Body of pancreas (tissue), 4 donors: ENCODE results near the gene TEX30. TPM values are rescaled to one million over a fixed set of nuclear protein-coding genes. Genes with fewer than 3 reads are reported as not detected.

Source experiments
- ATAC-seq: fragments of 150-250 bp; one replicate; pipeline ENCODE4 v1.9.1; 2016
- DNase-seq, 4 donors: peaks; one replicate each; pipeline ENCODE4 v3.0.0-alpha.2; 2019
- H3K27ac ChIP-seq, 4 donors: fragments of 200-600 bp; sonication (generic); 1 replicate in 3 of 4; 2 replicates in 1 of 4; pipeline versions ENCODE4 v1.5.1 to v1.6.1; 2016 to 2019; ENCODE audit warnings: mild to moderate bottlenecking in 1 of 4, mixed read lengths in 1 of 4, moderate library complexity in 1 of 4
- H3K27me3 ChIP-seq, 2 donors: fragments of 200-600 bp; sonication (generic); one replicate each; pipeline ENCODE4 v1.6.0; 2016; ENCODE audit warnings: mild to moderate bottlenecking in 1 of 2
- H3K36me3 ChIP-seq, 2 donors: fragments of 200-600 bp; sonication (generic); replicated peaks in 1 of 2; 2 replicates each; pipeline ENCODE4 v1.5.1; 2016; ENCODE audit warnings: low read depth in 2 of 2; ENCODE audit not compliant: insufficient read depth in 1 of 2
- H3K4me1 ChIP-seq: fragments of 200-600 bp; sonication (generic); one replicate; pipeline ENCODE4 v1.6.0; 2016
- H3K4me3 ChIP-seq, 2 donors: fragments of 200-600 bp; sonication (generic); 1 replicate in 1 of 2; 2 replicates in 1 of 2; pipeline ENCODE4 v1.5.1; 2016 to 2019
- H3K9me3 ChIP-seq, 3 donors: fragments of 200-600 bp; sonication (generic); 1 replicate in 2 of 3; 2 replicates in 1 of 3; pipeline ENCODE4 v1.5.1; 2016
- CTCF ChIP-seq, 7 experiments: fragments of 450-650 bp in 4 of 7; fragments of 200-600 bp in 3 of 7; sonication (generic) in 3 of 7; IDR thresholded peaks; one replicate each; pipeline ENCODE4 v1.5.1; 2016 to 2019; ENCODE audit warnings: antibody characterized with exemption in 7 of 7
- POLR2A ChIP-seq, 3 donors: fragments of 450-650 bp; IDR thresholded peaks; one replicate each; pipeline ENCODE4 v1.6.1; 2016; ENCODE audit warnings: antibody characterized with exemption in 3 of 3, mild to moderate bottlenecking in 2 of 3
- WGBS, 2 donors: methylation state at CpG; one replicate each; pipeline ENCODE4 v1.1.5; 2017; 5-methylcytosine and 5-hydroxymethylcytosine counted together
- intact Hi-C: fragments of 100-400 bp; cut with DNase I; formaldehyde crosslinking; loops from one replicate; pipeline ENCODE4 v1.15.1; 2023
- total RNA-seq, 2 donors: library from RNA; depleted of rRNA; stranded (reverse); fragments of >200 nt; gene quantifications; one replicate each; pipeline ENCODE4 v1.1.0, GENCODE V29; 2016

TEX30 gene
- total RNA-seq, 2 donors from 2014 or later, result 3.6 to 4.2 TPM

- DNase-seq, result peak in 1 of 4 donors; percentile 5
- no peaks in the 10 kb centered on the region for H3K36me3 ChIP-seq
Measured at GRCh38 chr13:102724923-102725322, 48.7 kb downstream of the TEX30 start.

GRCh38 chr13:102721800-102722231, 51.8 kb downstream of the TEX30 start:
- intact Hi-C loops, result no loop called here
- no peak for ATAC-seq
- Histone ChIP-seq H3K9me3 (no peaks in the 10 kb centered on the region), H3K4me1 (no peaks in the 10 kb centered on the region), H3K27ac (no peak overlapping the region), H3K36me3 (no peaks in the 10 kb centered on the region), H3K4me3 (no peak overlapping the region), H3K27me3 (no peaks in the 10 kb centered on the region)
- WGBS, 2 donors, result 50 to 80% methylated on average over 1 of the region's 1 CpG
- TF ChIP-seq CTCF (IDR thresholded peaks at IDR 0.05) (no peak), POLR2A (IDR thresholded peaks at IDR 0.05) (no peak)
- no peak for DNase-seq

More at GRCh38 chr13:102724923-102725322, 48.7 kb downstream of the TEX30 start:
- Histone ChIP-seq H3K4me1 (no peaks in the 10 kb centered on the region), H3K4me3 (no peak overlapping the region), H3K27ac (no peak overlapping the region), H3K9me3 (no peaks in the 10 kb centered on the region), H3K27me3 (no peaks in the 10 kb centered on the region)
- 60 to 61% methylated on average over 6 of the region's 6 CpGs for WGBS, 2 donors
- TF ChIP-seq CTCF (IDR thresholded peaks at IDR 0.05) (peak in 5 of 7 experiments; percentile 8 to 46 (median 37)), POLR2A (IDR thresholded peaks at IDR 0.05) (no peak)
- peak; percentile 42 for ATAC-seq
- intact Hi-C loops, result no loop called here

GRCh38 chr13:102718746-102719145, 54.8 kb downstream of the TEX30 start:
- WGBS, 2 donors, result 57 to 58% methylated on average over 2 of the region's 2 CpGs
- TF ChIP-seq POLR2A (IDR thresholded peaks at IDR 0.05) (no peak), CTCF (IDR thresholded peaks at IDR 0.05) (no peak)
- Histone ChIP-seq H3K27me3 (no peaks in the 10 kb centered on the region), H3K36me3 (no peaks in the 10 kb centered on the region), H3K27ac (no peak overlapping the region), H3K4me1 (no peaks in the 10 kb centered on the region), H3K4me3 (no peak overlapping the region), H3K9me3 (no peaks in the 10 kb centered on the region)
- ATAC-seq (no peak), DNase-seq (no peak)
- intact Hi-C loops, result no loop called here

Other genes with a start within 250 kb of the TEX30 start
- 10 to 100 TPM; 29.3 to 73.5 TPM for gene TPP2, start 176.8 kb downstream of the TEX30 start, total RNA-seq
- gene METTL21C, start 78.7 kb downstream of the TEX30 start, total RNA-seq, result not detected
- 1 to 10 TPM in 1 of 2 donors, not detected in 1; 4.2 TPM for gene POGLUT2, start 25.2 kb upstream of the TEX30 start, total RNA-seq
- 10 to 100 TPM; 15.8 to 18.9 TPM for gene BIVM, start 25.3 kb upstream of the TEX30 start, total RNA-seq
- gene ERCC5, start 72.2 kb upstream of the TEX30 start, total RNA-seq, result 10 to 100 TPM; 31.9 to 42.8 TPM